Esophagus muscularis mucosa (tissue), 3 donors: ENCODE data around the gene SIRT1.

Experiments used
- POLR2AphosphoS5 ChIP-seq, 2 donors: sonication (generic); formaldehyde crosslinking; IDR thresholded peaks; one replicate each; pipeline ENCODE4 v1.6.1; 2017; ENCODE audit warnings: antibody characterized with exemption in 2 of 2
- TF ChIP-seq, protein P1 (sequence below), 3 experiments: fragments of 200-600 bp in 2 of 3; fragments of 450-650 bp in 1 of 3; sonication (generic) in 2 of 3; IDR thresholded peaks; one replicate each; pipeline ENCODE4 v1.5.1; 2017 to 2019; ENCODE audit warnings: antibody characterized with exemption in 3 of 3, mild to moderate bottlenecking in 2 of 3, moderate library complexity in 1 of 3

GRCh38 chr10:67864607-67865371, 19.7 kb upstream of the SIRT1 start:
- TF ChIP-seq, protein P1, sequence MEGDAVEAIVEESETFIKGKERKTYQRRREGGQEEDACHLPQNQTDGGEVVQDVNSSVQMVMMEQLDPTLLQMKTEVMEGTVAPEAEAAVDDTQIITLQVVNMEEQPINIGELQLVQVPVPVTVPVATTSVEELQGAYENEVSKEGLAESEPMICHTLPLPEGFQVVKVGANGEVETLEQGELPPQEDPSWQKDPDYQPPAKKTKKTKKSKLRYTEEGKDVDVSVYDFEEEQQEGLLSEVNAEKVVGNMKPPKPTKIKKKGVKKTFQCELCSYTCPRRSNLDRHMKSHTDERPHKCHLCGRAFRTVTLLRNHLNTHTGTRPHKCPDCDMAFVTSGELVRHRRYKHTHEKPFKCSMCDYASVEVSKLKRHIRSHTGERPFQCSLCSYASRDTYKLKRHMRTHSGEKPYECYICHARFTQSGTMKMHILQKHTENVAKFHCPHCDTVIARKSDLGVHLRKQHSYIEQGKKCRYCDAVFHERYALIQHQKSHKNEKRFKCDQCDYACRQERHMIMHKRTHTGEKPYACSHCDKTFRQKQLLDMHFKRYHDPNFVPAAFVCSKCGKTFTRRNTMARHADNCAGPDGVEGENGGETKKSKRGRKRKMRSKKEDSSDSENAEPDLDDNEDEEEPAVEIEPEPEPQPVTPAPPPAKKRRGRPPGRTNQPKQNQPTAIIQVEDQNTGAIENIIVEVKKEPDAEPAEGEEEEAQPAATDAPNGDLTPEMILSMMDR (IDR thresholded peaks at IDR 0.05) = no peak
- TF ChIP-seq POLR2AphosphoS5 (IDR thresholded peaks at IDR 0.05) = no peak
